ENCODE measurements around the gene FSTL4.

FSTL4 gene

GRCh38 chr5:133290669-133291240 is 321.6 kb downstream of the FSTL4 start:
- DNase-seq (ENCODE audit: low spot score) = no peak

- DNase-seq (ENCODE audit: low spot score) = no peak
Measured at GRCh38 chr5:133289686-133290367, 322.5 kb downstream of the FSTL4 start.

- DNase-seq (ENCODE audit: low spot score) = peak; percentile 41
Measured at GRCh38 chr5:133287500-133287899, 324.8 kb downstream of the FSTL4 start.

- no peak for DNase-seq (ENCODE audit: low spot score)
Measured at GRCh38 chr5:133286483-133286882, 325.9 kb downstream of the FSTL4 start.

GRCh38 chr5:133285583-133286021 is 326.7 kb downstream of the FSTL4 start:
- DNase-seq (ENCODE audit: low spot score) = peak; percentile 37

GRCh38 chr5:133284306-133284705 is 328.0 kb downstream of the FSTL4 start:
- no peak for DNase-seq (ENCODE audit: low spot score)

GRCh38 chr5:133278317-133278716 is 334.0 kb downstream of the FSTL4 start:
- no peak for DNase-seq (ENCODE audit: low spot score)

GRCh38 chr5:133277744-133278143 is 334.6 kb downstream of the FSTL4 start:
- no peak for DNase-seq (ENCODE audit: low spot score)

- no peak for DNase-seq (ENCODE audit: low spot score)
Measured at GRCh38 chr5:133276171-133276570, 336.2 kb downstream of the FSTL4 start.

GRCh38 chr5:133275631-133276030 is 336.7 kb downstream of the FSTL4 start:
- no peak for DNase-seq (ENCODE audit: low spot score)

- DNase-seq (ENCODE audit: low spot score) = no peak
Measured at GRCh38 chr5:133274597-133274935, 337.8 kb downstream of the FSTL4 start.

- DNase-seq (ENCODE audit: low spot score) = peak; percentile 75
Measured at GRCh38 chr5:133273661-133274596, 338.4 kb downstream of the FSTL4 start.

- no peak for DNase-seq (ENCODE audit: low spot score)
Measured at GRCh38 chr5:133272345-133272744, 340.0 kb downstream of the FSTL4 start.

GRCh38 chr5:133271606-133272005 is 340.7 kb downstream of the FSTL4 start:
- no peak for DNase-seq (ENCODE audit: low spot score)

- no peak for DNase-seq (ENCODE audit: low spot score)
Measured at GRCh38 chr5:133269691-133270090, 342.6 kb downstream of the FSTL4 start.

- no peak for DNase-seq (ENCODE audit: low spot score)
Measured at GRCh38 chr5:133267601-133268000, 344.7 kb downstream of the FSTL4 start.

- DNase-seq (ENCODE audit: low spot score) = no peak
Measured at GRCh38 chr5:133266966-133267365, 345.4 kb downstream of the FSTL4 start.

- DNase-seq (ENCODE audit: low spot score) = no peak
Measured at GRCh38 chr5:133266527-133266878, 345.8 kb downstream of the FSTL4 start.

- DNase-seq (ENCODE audit: low spot score) = peak; percentile 25
Measured at GRCh38 chr5:133265720-133266526, 346.4 kb downstream of the FSTL4 start.

- DNase-seq (ENCODE audit: low spot score) = no peak
Measured at GRCh38 chr5:133265257-133265656, 347.1 kb downstream of the FSTL4 start.

GRCh38 chr5:133262690-133263089 is 349.7 kb downstream of the FSTL4 start:
- DNase-seq (ENCODE audit: low spot score) = no peak

GRCh38 chr5:133261993-133262392 is 350.3 kb downstream of the FSTL4 start:
- DNase-seq (ENCODE audit: low spot score) = no peak
